Erythroblast (primary cell): Measurements from ENCODE around the gene CSN3.

ENCODE experiments used
- DNase-seq, 2 experiments: peaks; one replicate each; lab custom pipeline; 2025; lab: John Stamatoyannopoulos, UW
- GATA1 ChIP-seq: IDR thresholded peaks from 2 replicates; pipeline ENCODE4 v1.6.1; 2011; ENCODE audit warnings: low read depth, mild to moderate bottlenecking, control low read depth, low read length, moderate library complexity
- POLR2A ChIP-seq: IDR thresholded peaks from 2 replicates; pipeline ENCODE4 v1.6.1; 2011; ENCODE audit warnings: mild to moderate bottlenecking, low read length

Gene CSN3

GRCh38 chr4:70243091-70243490 lies 694 bp downstream of the CSN3 start:
- TF ChIP-seq GATA1: no peak
- no peak for TF ChIP-seq POLR2A
- no peak for DNase-seq

GRCh38 chr4:70251250-70251944 lies 9.0 kb downstream of the CSN3 start:
- DNase-seq: no peak
- TF ChIP-seq GATA1 (no peak), POLR2A (no peak)

- DNase-seq: no peak
- TF ChIP-seq GATA1 (no peak), POLR2A (no peak)
These were observed 9.5 kb downstream of the CSN3 start for GRCh38 chr4:70251945-70252277.

- DNase-seq: no peak
- TF ChIP-seq GATA1 (no peak), POLR2A (no peak)
These were observed 27.3 kb downstream of the CSN3 start for GRCh38 chr4:70269674-70270073.

- TF ChIP-seq POLR2A (no peak), GATA1 (no peak)
- no peak for DNase-seq
These were observed 34.7 kb downstream of the CSN3 start for GRCh38 chr4:70277121-70277520.

GRCh38 chr4:70280567-70280966 lies 38.2 kb downstream of the CSN3 start:
- no peak for DNase-seq
- TF ChIP-seq POLR2A (no peak), GATA1 (no peak)

- DNase-seq: no peak
- TF ChIP-seq POLR2A (no peak), GATA1 (no peak)
These were observed 46.3 kb downstream of the CSN3 start for GRCh38 chr4:70288651-70289050.

- DNase-seq: no peak
- TF ChIP-seq POLR2A: no peak
- no peak for TF ChIP-seq GATA1
These were observed 48.9 kb downstream of the CSN3 start for GRCh38 chr4:70291341-70291740.

GRCh38 chr4:70297576-70297975 lies 55.2 kb downstream of the CSN3 start:
- DNase-seq: no peak

GRCh38 chr4:70298051-70298450 lies 55.7 kb downstream of the CSN3 start:
- TF ChIP-seq POLR2A (no peak), GATA1 (no peak)
- DNase-seq: no peak

More at GRCh38 chr4:70297576-70297975, 55.2 kb downstream of the CSN3 start:
- TF ChIP-seq GATA1: no peak
- no peak for TF ChIP-seq POLR2A

- no peak for DNase-seq
- TF ChIP-seq POLR2A: no peak
- TF ChIP-seq GATA1: no peak
These were observed 57.2 kb downstream of the CSN3 start for GRCh38 chr4:70299643-70300042.

GRCh38 chr4:70300215-70300614 lies 57.8 kb downstream of the CSN3 start:
- TF ChIP-seq GATA1 (no peak), POLR2A (no peak)

More at GRCh38 chr4:70300215-70300614, 57.8 kb downstream of the CSN3 start:
- no peak for DNase-seq
